Smooth muscle cell (in vitro differentiated cells): ENCODE data around the gene SHOC2. TPM values are rescaled to one million over a fixed set of nuclear protein-coding genes. Genes with fewer than 3 reads are reported as not detected.
A peak's percentile ranks its signal among the peaks of the same experiment; 100 is the strongest.

Source experiments
- DNase-seq: peaks from one replicate; lab custom pipeline; 2025; ENCODE audit not compliant: unreplicated experiment; lab: John Stamatoyannopoulos, UW
- H2AFZ ChIP-seq: fragments of 200-600 bp; sonication (generic); 2 replicates; pipeline ENCODE4 v1.6.0; 2016; ENCODE audit warnings: antibody characterized with exemption, low read depth, mild to moderate bottlenecking
- H3F3A ChIP-seq: fragments of 200-600 bp; sonication (generic); 2 replicates; pipeline ENCODE4 v1.6.0; 2017; ENCODE audit warnings: antibody characterized with exemption, low read depth
- H3K27ac ChIP-seq: fragments of 200-600 bp; sonication (generic); 2 replicates; pipeline ENCODE4 v1.5.1; 2016; ENCODE audit warnings: low read depth, mild to moderate bottlenecking
- H3K27me3 ChIP-seq: fragments of 200-600 bp; sonication (generic); 2 replicates; pipeline ENCODE4 v1.6.1; 2016; ENCODE audit warnings: low read depth, mild to moderate bottlenecking
- H3K36me3 ChIP-seq: fragments of 200-600 bp; sonication (generic); 2 replicates; pipeline ENCODE4 v1.5.1; 2016; ENCODE audit warnings: low read depth
- H3K4me1 ChIP-seq: fragments of 200-600 bp; sonication (generic); 2 replicates; pipeline ENCODE4 v1.5.1; 2016; ENCODE audit warnings: low read depth
- H3K4me2 ChIP-seq: fragments of 200-600 bp; sonication (generic); 2 replicates; pipeline ENCODE4 v1.6.0; 2016; ENCODE audit warnings: mild to moderate bottlenecking
- H3K4me3 ChIP-seq: fragments of 200-600 bp; sonication (generic); 2 replicates; pipeline ENCODE4 v1.5.1; 2016; ENCODE audit warnings: mild to moderate bottlenecking
- H3K79me2 ChIP-seq: fragments of 200-600 bp; sonication (generic); 2 replicates; pipeline ENCODE4 v1.6.0; 2016; ENCODE audit warnings: low read depth, mild to moderate bottlenecking
- H3K9ac ChIP-seq: fragments of 200-600 bp; sonication (generic); 2 replicates; pipeline ENCODE4 v1.6.0; 2016; ENCODE audit warnings: low read depth
- H3K9me3 ChIP-seq: fragments of 200-600 bp; sonication (generic); replicated peaks from 2 replicates; pipeline ENCODE4 v1.5.1; 2016; ENCODE audit warnings: low read depth
- H4K20me1 ChIP-seq: fragments of 200-600 bp; sonication (generic); 2 replicates; pipeline ENCODE4 v1.6.0; 2016; ENCODE audit warnings: low read depth
- CTCF ChIP-seq: fragments of 200-600 bp; sonication (generic); IDR thresholded peaks from 2 replicates; pipeline ENCODE4 v1.5.1; 2017; ENCODE audit warnings: borderline replicate concordance, mild to moderate bottlenecking, antibody characterized with exemption; ENCODE audit not compliant: insufficient read depth, poor library complexity, severe bottlenecking
- WGBS: methylation state at CpG from one replicate; pipeline ENCODE4 v1.1.7; 2016; ENCODE audit warnings: low lambda C conversion rate; 5-methylcytosine and 5-hydroxymethylcytosine counted together
- polyA plus RNA-seq: library from polyadenylated mRNA; unstranded; fragments of >200 nt; fragmentation: Nextera tagmentation; extraction: Ambion mirVana; gene quantifications from 2 replicates; pipeline ENCODE4 v1.2.1, GENCODE V29; 2016
- total RNA-seq: library from RNA; depleted of rRNA; stranded (reverse); fragments of >200 nt; gene quantifications from 2 replicates; pipeline ENCODE4 v1.2.3, GENCODE V29; 2014

SHOC2 gene
- total and polyA plus RNA-seq, 2 experiments from 2014 or later = 19.3 to 45.1 TPM

GRCh38 chr10:110900983-110901382 is 18.4 kb upstream of the SHOC2 start:
- H3K9ac ChIP-seq = no peak overlapping the region
- H3K9me3 ChIP-seq = no peaks in the 10 kb centered on the region
- DNase-seq = no peak
- H3K4me3 ChIP-seq = no peak overlapping the region
- H3K4me2 ChIP-seq = no peak overlapping the region
- no peak for TF ChIP-seq CTCF
- 95% methylated on average over 2 of the region's 2 CpGs for WGBS
- H3K36me3 ChIP-seq = no peaks in the 10 kb centered on the region
- H3K27ac ChIP-seq = no peak overlapping the region
- no peaks in the 10 kb centered on the region for H3K27me3 ChIP-seq
- no peaks in the 10 kb centered on the region for H3K4me1 ChIP-seq
- H4K20me1 ChIP-seq = no peaks in the 10 kb centered on the region
- no peaks in the 10 kb centered on the region for H3K79me2 ChIP-seq
- H3F3A ChIP-seq = no peaks in the 10 kb centered on the region
- no peak overlapping the region for H2AFZ ChIP-seq

GRCh38 chr10:110901954-110902819 is 17.2 kb upstream of the SHOC2 start:
- Histone ChIP-seq H3K27ac (peak overlapping the region; percentile 53), H3K9me3 (no peaks in the 10 kb centered on the region), H3K36me3 (no peaks in the 10 kb centered on the region), H3K4me1 (no peaks in the 10 kb centered on the region), H3K79me2 (no peaks in the 10 kb centered on the region), H3K4me2 (no peak overlapping the region), H3F3A (no peaks in the 10 kb centered on the region), H3K27me3 (no peaks in the 10 kb centered on the region), H3K4me3 (no peak overlapping the region), H2AFZ (no peak overlapping the region), H3K9ac (no peak overlapping the region), H4K20me1 (no peaks in the 10 kb centered on the region)
- 78% methylated on average over 7 of the region's 7 CpGs for WGBS
- no peak for DNase-seq
- no peak for TF ChIP-seq CTCF

- Histone ChIP-seq H3K9me3 (no peaks in the 10 kb centered on the region), H3K9ac (no peak overlapping the region), H3K27ac (peak overlapping the region; percentile 53), H3K27me3 (no peaks in the 10 kb centered on the region), H3F3A (no peaks in the 10 kb centered on the region), H3K4me1 (no peaks in the 10 kb centered on the region), H3K4me2 (no peak overlapping the region), H3K4me3 (no peak overlapping the region), H3K36me3 (no peaks in the 10 kb centered on the region), H4K20me1 (no peaks in the 10 kb centered on the region), H3K79me2 (no peaks in the 10 kb centered on the region), H2AFZ (no peak overlapping the region)
- DNase-seq = no peak
- TF ChIP-seq CTCF = no peak
- WGBS = 72% methylated on average over 3 of the region's 3 CpGs
Observed at GRCh38 chr10:110903280-110904278, 15.8 kb upstream of the SHOC2 start.
